ENCODE data around the gene RAMP1.

Gene RAMP1

GRCh38 chr2:237896507-237896892, 37.1 kb downstream of the RAMP1 start:
- peaks cover 7% of the 10 kb centered on the region for H3K4me1 ChIP-seq (ENCODE audit: insufficient read depth, low read length)
- H3K4me3 ChIP-seq (ENCODE audit: low read length) = no peak overlapping the region
- H3K9me3 ChIP-seq (ENCODE audit: low read length) = no peaks in the 10 kb centered on the region
- no peaks in the 10 kb centered on the region for H3K27me3 ChIP-seq (ENCODE audit: insufficient read depth, low read length)
- no peaks in the 10 kb centered on the region for H3K36me3 ChIP-seq (ENCODE audit: insufficient read depth, low read length)
- no peak overlapping the region for H2AFZ ChIP-seq (ENCODE audit: low read depth, low read length)

- no peaks in the 10 kb centered on the region for H3K9me3 ChIP-seq (ENCODE audit: low read length)
- no peaks in the 10 kb centered on the region for H3K36me3 ChIP-seq (ENCODE audit: insufficient read depth, low read length)
- peaks cover 7% of the 10 kb centered on the region for H3K4me1 ChIP-seq (ENCODE audit: insufficient read depth, low read length)
- no peaks in the 10 kb centered on the region for H3K27me3 ChIP-seq (ENCODE audit: insufficient read depth, low read length)
- no peak overlapping the region for H3K4me3 ChIP-seq (ENCODE audit: low read length)
- H2AFZ ChIP-seq (ENCODE audit: low read depth, low read length) = no peak overlapping the region
Measured at GRCh38 chr2:237896956-237897355, 37.5 kb downstream of the RAMP1 start.

GRCh38 chr2:237898057-237898414, 38.6 kb downstream of the RAMP1 start:
- H3K4me3 ChIP-seq (ENCODE audit: low read length) = no peak overlapping the region
- no peaks in the 10 kb centered on the region for H3K9me3 ChIP-seq (ENCODE audit: low read length)
- no peak overlapping the region for H2AFZ ChIP-seq (ENCODE audit: low read depth, low read length)
- peaks cover 4% of the 10 kb centered on the region for H3K4me1 ChIP-seq (ENCODE audit: insufficient read depth, low read length)
- H3K36me3 ChIP-seq (ENCODE audit: insufficient read depth, low read length) = no peaks in the 10 kb centered on the region
- H3K27me3 ChIP-seq (ENCODE audit: insufficient read depth, low read length) = no peaks in the 10 kb centered on the region

GRCh38 chr2:237900891-237901831, 41.7 kb downstream of the RAMP1 start:
- Histone ChIP-seq H3K36me3 (ENCODE audit: insufficient read depth, low read length) (no peaks in the 10 kb centered on the region), H3K4me1 (ENCODE audit: insufficient read depth, low read length) (no peaks in the 10 kb centered on the region), H2AFZ (ENCODE audit: low read depth, low read length) (no peak overlapping the region), H3K9me3 (ENCODE audit: low read length) (no peaks in the 10 kb centered on the region), H3K4me3 (ENCODE audit: low read length) (no peak overlapping the region), H3K27me3 (ENCODE audit: insufficient read depth, low read length) (no peaks in the 10 kb centered on the region)

- H3K4me1 ChIP-seq (ENCODE audit: insufficient read depth, low read length) = no peaks in the 10 kb centered on the region
- no peaks in the 10 kb centered on the region for H3K36me3 ChIP-seq (ENCODE audit: insufficient read depth, low read length)
- no peak overlapping the region for H2AFZ ChIP-seq (ENCODE audit: low read depth, low read length)
- no peaks in the 10 kb centered on the region for H3K27me3 ChIP-seq (ENCODE audit: insufficient read depth, low read length)
- H3K4me3 ChIP-seq (ENCODE audit: low read length) = no peak overlapping the region
- H3K9me3 ChIP-seq (ENCODE audit: low read length) = no peaks in the 10 kb centered on the region
Measured at GRCh38 chr2:237901932-237902850, 42.8 kb downstream of the RAMP1 start.

- H3K9me3 ChIP-seq (ENCODE audit: low read length) = no peaks in the 10 kb centered on the region
- no peak overlapping the region for H3K4me3 ChIP-seq (ENCODE audit: low read length)
- no peaks in the 10 kb centered on the region for H3K36me3 ChIP-seq (ENCODE audit: insufficient read depth, low read length)
- no peak overlapping the region for H2AFZ ChIP-seq (ENCODE audit: low read depth, low read length)
- no peaks in the 10 kb centered on the region for H3K4me1 ChIP-seq (ENCODE audit: insufficient read depth, low read length)
- H3K27me3 ChIP-seq (ENCODE audit: insufficient read depth, low read length) = no peaks in the 10 kb centered on the region
Measured at GRCh38 chr2:237904831-237905599, 45.6 kb downstream of the RAMP1 start.

GRCh38 chr2:237907144-237907543, 47.7 kb downstream of the RAMP1 start:
- H3K9me3 ChIP-seq (ENCODE audit: low read length) = no peaks in the 10 kb centered on the region
- H3K36me3 ChIP-seq (ENCODE audit: insufficient read depth, low read length) = no peaks in the 10 kb centered on the region
- H3K4me3 ChIP-seq (ENCODE audit: low read length) = no peak overlapping the region

GRCh38 chr2:237909075-237909695, 49.8 kb downstream of the RAMP1 start:
- no peak overlapping the region for H3K4me3 ChIP-seq (ENCODE audit: low read length)
- no peaks in the 10 kb centered on the region for H3K9me3 ChIP-seq (ENCODE audit: low read length)
- no peak overlapping the region for H2AFZ ChIP-seq (ENCODE audit: low read depth, low read length)
- H3K27me3 ChIP-seq (ENCODE audit: insufficient read depth, low read length) = no peaks in the 10 kb centered on the region
- H3K36me3 ChIP-seq (ENCODE audit: insufficient read depth, low read length) = no peaks in the 10 kb centered on the region
- H3K4me1 ChIP-seq (ENCODE audit: insufficient read depth, low read length) = no peaks in the 10 kb centered on the region

More at GRCh38 chr2:237907144-237907543, 47.7 kb downstream of the RAMP1 start:
- H3K4me1 ChIP-seq (ENCODE audit: insufficient read depth, low read length) = no peaks in the 10 kb centered on the region
- H3K27me3 ChIP-seq (ENCODE audit: insufficient read depth, low read length) = no peaks in the 10 kb centered on the region
- H2AFZ ChIP-seq (ENCODE audit: low read depth, low read length) = no peak overlapping the region

- Histone ChIP-seq H3K27me3 (ENCODE audit: insufficient read depth, low read length) (no peaks in the 10 kb centered on the region), H3K4me3 (ENCODE audit: low read length) (no peak overlapping the region), H3K36me3 (ENCODE audit: insufficient read depth, low read length) (no peaks in the 10 kb centered on the region)
Measured at GRCh38 chr2:237909801-237910475, 50.5 kb downstream of the RAMP1 start.

GRCh38 chr2:237910576-237911362, 51.3 kb downstream of the RAMP1 start:
- Histone ChIP-seq H3K9me3 (ENCODE audit: low read length) (no peaks in the 10 kb centered on the region), H3K27me3 (ENCODE audit: insufficient read depth, low read length) (no peaks in the 10 kb centered on the region), H2AFZ (ENCODE audit: low read depth, low read length) (no peak overlapping the region), H3K4me1 (ENCODE audit: insufficient read depth, low read length) (no peaks in the 10 kb centered on the region), H3K4me3 (ENCODE audit: low read length) (no peak overlapping the region), H3K36me3 (ENCODE audit: insufficient read depth, low read length) (no peaks in the 10 kb centered on the region)

More at GRCh38 chr2:237909801-237910475, 50.5 kb downstream of the RAMP1 start:
- H3K4me1 ChIP-seq (ENCODE audit: insufficient read depth, low read length) = no peaks in the 10 kb centered on the region
- H3K9me3 ChIP-seq (ENCODE audit: low read length) = no peaks in the 10 kb centered on the region
- no peak overlapping the region for H2AFZ ChIP-seq (ENCODE audit: low read depth, low read length)

- no peak overlapping the region for H3K4me3 ChIP-seq (ENCODE audit: low read length)
- H3K27me3 ChIP-seq (ENCODE audit: insufficient read depth, low read length) = no peaks in the 10 kb centered on the region
- no peaks in the 10 kb centered on the region for H3K36me3 ChIP-seq (ENCODE audit: insufficient read depth, low read length)
- no peaks in the 10 kb centered on the region for H3K4me1 ChIP-seq (ENCODE audit: insufficient read depth, low read length)
- no peak overlapping the region for H2AFZ ChIP-seq (ENCODE audit: low read depth, low read length)
- no peaks in the 10 kb centered on the region for H3K9me3 ChIP-seq (ENCODE audit: low read length)
Measured at GRCh38 chr2:237911363-237912017, 52.1 kb downstream of the RAMP1 start.

All from neuron (in vitro differentiated cells).